PC-9 (cell line): ENCODE results near the gene PCDHGA10. TPM values are rescaled to one million over a fixed set of nuclear protein-coding genes. Genes with fewer than 3 reads are reported as not detected.
A peak's percentile ranks its signal among the peaks of the same experiment; 100 is the strongest.

Source experiments
- Bru-seq: library from RNA; stranded (reverse); fragments of 400-500 nt; gene quantifications from one replicate; lab custom pipeline; 2021; lab: Mats Ljungman, UMichigan
- BruChase-seq, 2 experiments: library from RNA; stranded (reverse); fragments of 400-500 nt; gene quantifications; one replicate each; lab custom pipeline; 2021; lab: Mats Ljungman, UMichigan
- BruUV-seq: library from RNA; stranded (reverse); fragments of 400-500 nt; replicated peaks from 2 replicates; lab custom pipeline; 2021; lab: Mats Ljungman, UMichigan
- CTCF ChIA-PET: fragments of 300-600 bp; sonication (Branson Sonifier 250); formaldehyde crosslinking; loops from one replicate; lab custom pipeline; 2022; ENCODE audit warnings: antibody characterized with exemption; lab: Charles Lee
- POLR2A ChIA-PET: fragments of 300-600 bp; sonication (Branson Sonifier 250); formaldehyde crosslinking; loops from one replicate; lab custom pipeline; 2022; ENCODE audit warnings: antibody characterized with exemption; ENCODE audit not compliant: unreplicated experiment; lab: Charles Lee
- DNase-seq, 2 experiments: peaks; one replicate each; pipeline versions ENCODE4 v3.0.0 to v3.0.0-alpha.2; 2015 to 2022; ENCODE audit warnings: mixed read lengths in 1 of 2
- H2AFZ ChIP-seq: fragments of 200-600 bp; sonication (generic); 2 replicates; pipeline ENCODE4 v1.8.1; 2017; ENCODE audit warnings: antibody characterized with exemption
- H3F3A ChIP-seq: fragments of 200-600 bp; sonication (generic); 2 replicates; pipeline ENCODE4 v1.8.1; 2017; ENCODE audit warnings: antibody characterized with exemption, mild to moderate bottlenecking, low read depth; ENCODE audit not compliant: insufficient read depth
- H3K27ac ChIP-seq: fragments of 200-600 bp; sonication (generic); 2 replicates; pipeline ENCODE4 v1.6.1; 2016; ENCODE audit warnings: mixed run types
- H3K27me3 ChIP-seq: fragments of 200-600 bp; sonication (generic); 2 replicates; pipeline ENCODE4 v1.6.1; 2016; ENCODE audit warnings: low read depth, mixed run types; ENCODE audit not compliant: insufficient read depth
- H3K36me3 ChIP-seq: fragments of 200-600 bp; sonication (generic); 2 replicates; pipeline ENCODE4 v1.6.1; 2016; ENCODE audit warnings: low read depth, mixed run types
- H3K4me1 ChIP-seq: fragments of 200-600 bp; sonication (generic); replicated peaks from 2 replicates; pipeline ENCODE4 v1.6.1; 2016; ENCODE audit warnings: mixed run types; ENCODE audit not compliant: insufficient read depth
- H3K4me2 ChIP-seq: fragments of 200-600 bp; sonication (generic); 2 replicates; pipeline ENCODE4 v1.6.1; 2017; ENCODE audit warnings: mixed run types
- H3K4me3 ChIP-seq: fragments of 200-600 bp; sonication (generic); 2 replicates; pipeline ENCODE4 v1.6.1; 2016; ENCODE audit warnings: mixed run types
- H3K79me2 ChIP-seq: fragments of 200-600 bp; sonication (generic); 2 replicates; pipeline ENCODE4 v1.6.1; 2017; ENCODE audit warnings: low read depth, mixed run types
- H3K9me2 ChIP-seq: fragments of 200-600 bp; sonication (generic); 2 replicates; pipeline ENCODE4 v1.8.1; 2017; ENCODE audit warnings: mild to moderate bottlenecking; ENCODE audit not compliant: insufficient read depth
- H3K9me3 ChIP-seq: fragments of 200-600 bp; sonication (generic); 2 replicates; pipeline ENCODE4 v1.8.1; 2016; ENCODE audit warnings: low read depth; ENCODE audit not compliant: insufficient read depth
- H4K20me1 ChIP-seq: fragments of 200-600 bp; sonication (generic); 2 replicates; pipeline ENCODE4 v1.8.1; 2017; ENCODE audit not compliant: insufficient read depth
- EZH2 ChIP-seq: fragments of 200-600 bp; sonication (generic); IDR thresholded peaks from 2 replicates; pipeline ENCODE4 v1.8.0; 2017; ENCODE audit warnings: antibody characterized with exemption, low read depth
- intact Hi-C: fragments of 100-400 bp; cut with micrococcal nuclease; formaldehyde crosslinking; loops from one replicate; pipeline ENCODE4 v1.10.0; 2022; ENCODE audit not compliant: unreplicated experiment
- long read RNA-seq: library from polyadenylated mRNA; stranded (forward); transcript quantifications from one replicate; pipeline ENCODE4 v2.0.0, GENCODE V29; 2022
- total RNA-seq: library from RNA; stranded (reverse); gene quantifications from 2 replicates; pipeline ENCODE4 v1.2.3, GENCODE V29; 2021
- TF ChIP-seq, protein P1 (sequence below): fragments of 200-600 bp; sonication (generic); conservative IDR thresholded peaks from 2 replicates; pipeline ENCODE4 v1.6.1; 2017; ENCODE audit warnings: mixed run types, antibody characterized with exemption, mild to moderate bottlenecking, moderate library complexity

The PCDHGA10 gene
- total RNA-seq (0.13 and 0.15 TPM in 2 replicates), Bru-seq, nascent RNA (percentile 11 among the genes with signal in this experiment), BruChase-seq, experiment 1, labeled RNA remaining after a 2-hour chase (percentile 13 among the genes with signal in this experiment), BruChase-seq, experiment 2, labeled RNA remaining after a 6-hour chase (percentile 32 among the genes with signal in this experiment)
- long read RNA-seq, result 0 reads

- Histone ChIP-seq H3K4me1 (no peaks in the 10 kb centered on the region), H3K79me2 (no peaks in the 10 kb centered on the region), H3K36me3 (no peaks in the 10 kb centered on the region), H3K9me2 (no peaks in the 10 kb centered on the region), H3K4me3 (peak within 1 kb of the TSS; percentile 54; the same call in 1 of the 2 replicates), H2AFZ (peak within 1 kb of the TSS; percentile 81), H3K9me3 (no peaks in the 10 kb centered on the region), H3K4me2 (peak within 1 kb of the TSS; percentile 83), H3K27me3 (0 out of 2 replicates have a peak, but pooled peaks cover 11% of the 10 kb centered on the region), H4K20me1 (no peaks in the 10 kb centered on the region), H3K27ac (no peak within 1 kb of the TSS), H3F3A (no peaks in the 10 kb centered on the region)
- ChIA-PET POLR2A (interaction anchor here (0.6 kb wide), 4 partner anchors 74 to 861 kb away, joined by 3 to 9 read pairs (median 6); partner anchors contain the start of gene TAF7), CTCF (interaction anchor here (0.5 to 1.6 kb wide), 11 partner anchors 43 to 327 kb away, joined by 3 to 9 read pairs (median 4); partner anchors contain the start of genes PCDHB14, PCDHB2 and PCDHGB3)
- DNase-seq, result peak; percentile 58
- TF ChIP-seq EZH2, result no peak
- TF ChIP-seq, protein P1, sequence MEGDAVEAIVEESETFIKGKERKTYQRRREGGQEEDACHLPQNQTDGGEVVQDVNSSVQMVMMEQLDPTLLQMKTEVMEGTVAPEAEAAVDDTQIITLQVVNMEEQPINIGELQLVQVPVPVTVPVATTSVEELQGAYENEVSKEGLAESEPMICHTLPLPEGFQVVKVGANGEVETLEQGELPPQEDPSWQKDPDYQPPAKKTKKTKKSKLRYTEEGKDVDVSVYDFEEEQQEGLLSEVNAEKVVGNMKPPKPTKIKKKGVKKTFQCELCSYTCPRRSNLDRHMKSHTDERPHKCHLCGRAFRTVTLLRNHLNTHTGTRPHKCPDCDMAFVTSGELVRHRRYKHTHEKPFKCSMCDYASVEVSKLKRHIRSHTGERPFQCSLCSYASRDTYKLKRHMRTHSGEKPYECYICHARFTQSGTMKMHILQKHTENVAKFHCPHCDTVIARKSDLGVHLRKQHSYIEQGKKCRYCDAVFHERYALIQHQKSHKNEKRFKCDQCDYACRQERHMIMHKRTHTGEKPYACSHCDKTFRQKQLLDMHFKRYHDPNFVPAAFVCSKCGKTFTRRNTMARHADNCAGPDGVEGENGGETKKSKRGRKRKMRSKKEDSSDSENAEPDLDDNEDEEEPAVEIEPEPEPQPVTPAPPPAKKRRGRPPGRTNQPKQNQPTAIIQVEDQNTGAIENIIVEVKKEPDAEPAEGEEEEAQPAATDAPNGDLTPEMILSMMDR, result peak; percentile 86
- no TSS peak for BruUV-seq
- intact Hi-C loops, result loop anchor here (2.0 to 10.0 kb wide), 4 partner anchors 88 to 331 kb away; partner anchors contain the start of genes PCDHB14 and TAF7
Measured at GRCh38 chr5:141412854-141413539, at the start of gene PCDHGA10. TSS of gene PCDHGA10 (plus strand) at chr5:141412987. CDS start at chr5:141413176, 189 bp downstream.

GRCh38 chr5:141363952-141364660, 48.7 kb upstream of the PCDHGA10 start, which contains the start of gene PCDHGA5:
TSS of gene PCDHGA5 (plus strand) at chr5:141364162. CDS start at chr5:141364331, 169 bp downstream.
- no peaks in the 10 kb centered on the region for H4K20me1 ChIP-seq
- no peaks in the 10 kb centered on the region for H3K36me3 ChIP-seq
- TF ChIP-seq, protein P1, result no peak
- no peak for TF ChIP-seq EZH2
- H2AFZ ChIP-seq, result no peak within 1 kb of the TSS
- no peaks in the 10 kb centered on the region for H3F3A ChIP-seq
- H3K4me1 ChIP-seq, result no peaks in the 10 kb centered on the region
- no peak within 1 kb of the TSS for H3K27ac ChIP-seq
- peaks cover 12% of the 10 kb centered on the region; the same call in 1 of the 2 replicates for H3K9me3 ChIP-seq
- CTCF ChIA-PET, result no interaction called here
- peaks cover 36% of the 10 kb centered on the region for H3K27me3 ChIP-seq
- intact Hi-C loops, result no loop called here
- H3K4me2 ChIP-seq, result no peak within 1 kb of the TSS
- H3K9me2 ChIP-seq, result no peaks in the 10 kb centered on the region
- H3K79me2 ChIP-seq, result no peaks in the 10 kb centered on the region
- DNase-seq, result no peak
- no TSS peak for BruUV-seq
- H3K4me3 ChIP-seq, result no peak within 1 kb of the TSS
- POLR2A ChIA-PET, result no interaction called here
